MM.1S (cell line): ENCODE results near the gene ASIC1.

ENCODE experiments used
- CTCF ChIP-seq: fragments of 300-600 bp; sonication (generic); IDR thresholded peaks from 2 replicates; pipeline ENCODE4 v1.5.1; 2016; ENCODE audit warnings: antibody characterized with exemption, low read length, mixed read lengths
- EZH2 ChIP-seq: fragments of 300-600 bp; sonication (generic); optimal IDR thresholded peaks from 2 replicates; pipeline ENCODE3; 2017; ENCODE audit warnings: low read depth, mild to moderate bottlenecking, antibody characterized with exemption, low read length, mixed read lengths
- EZH2phosphoT487 ChIP-seq: fragments of 300-600 bp; sonication (generic); IDR thresholded peaks from 2 replicates; pipeline ENCODE4 v1.6.1; 2018; ENCODE audit warnings: antibody characterized with exemption, low read length

DNA sequence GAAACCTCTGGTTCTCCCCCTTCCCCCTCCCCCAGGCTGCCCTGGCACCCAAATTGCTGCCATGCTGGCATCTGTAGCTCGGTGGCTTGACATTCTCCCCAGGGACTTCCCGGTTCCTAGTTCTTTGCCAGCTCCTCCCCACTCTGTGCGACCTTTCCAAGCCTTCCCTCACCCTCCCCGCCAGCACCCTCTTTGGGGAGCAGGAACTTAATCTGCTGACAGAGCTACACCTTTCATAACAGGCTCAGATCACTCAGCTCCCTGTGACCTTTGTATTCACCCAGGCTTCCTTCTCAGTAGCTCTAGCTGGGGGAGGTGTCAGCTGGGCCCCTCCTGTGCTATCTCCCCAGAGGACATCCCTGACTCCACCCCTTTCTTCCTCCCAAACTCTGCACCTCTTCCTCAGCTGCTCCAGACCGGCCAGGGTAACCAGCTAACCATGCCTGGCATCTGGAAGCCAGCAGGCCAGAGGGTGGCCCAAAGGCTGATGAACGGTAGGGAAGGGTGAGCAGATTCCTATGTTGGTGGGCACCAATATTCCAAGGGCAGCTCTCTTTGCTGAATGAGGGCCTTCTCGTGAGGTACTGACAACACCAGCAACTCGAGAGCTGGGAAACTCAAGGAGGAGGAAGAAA lies 52.8 kb downstream of the ASIC1 start:
- TF ChIP-seq CTCF, result no peak
- no peak for TF ChIP-seq EZH2phosphoT487
- TF ChIP-seq EZH2, result no peak
